ENCODE measurements around the gene GALNT16. TPM values are rescaled to one million over a fixed set of nuclear protein-coding genes. Genes with fewer than 3 reads are reported as not detected.

GALNT16 gene
- polyA plus RNA-seq, 3 donors = 0.01 TPM; not detected in 2

- no peak for DNase-seq
- Mint-ChIP-seq H3K36me3 (peaks cover 8 to 16% of the 10 kb centered on the region in 2 donors), H3K4me1 (peaks cover 41% of the 10 kb centered on the region), H3K9me3 (peaks cover 0 to 2% (median 0%) of the 10 kb centered on the region in 7 donors), H3K27me3 (ENCODE audit: low read depth in 3 of 3) (peaks cover 0 to 2% (median 0%) of the 10 kb centered on the region in 3 donors), H3K4me3 (no peak overlapping the region), H3K27ac (no peak overlapping the region)
- H3K27ac ChIP-seq (ENCODE audit: low read depth in 1 of 2, low read length in 2 of 2) = no peak overlapping the region
- H3K4me1 ChIP-seq (ENCODE audit: control insufficient read depth in 1 of 2, insufficient read depth in 2 of 2, low read length in 2 of 2) = peaks cover 30 to 36% of the 10 kb centered on the region in 2 donors
- H3K36me3 ChIP-seq (replicated peaks in 1 of 2; ENCODE audit: control insufficient read depth in 1 of 2, insufficient read depth in 2 of 2, low read length in 2 of 2) = peaks cover 0 to 12% of the 10 kb centered on the region in 2 donors
- no peaks in the 10 kb centered on the region for H3K9me3 ChIP-seq (replicated peaks in 1 of 2; ENCODE audit: control insufficient read depth in 1 of 2, insufficient read depth in 1 of 2, low read length in 2 of 2)
- no peak overlapping the region for H3K4me3 ChIP-seq (replicated peaks in 1 of 3; ENCODE audit: low read depth in 2 of 3, low read length in 3 of 3)
- H3K4me2 ChIP-seq (replicated peaks; ENCODE audit: extremely low read depth, low read length, poor library complexity, severe bottlenecking) = no peak overlapping the region
- H4K20me1 ChIP-seq (ENCODE audit: insufficient read depth, low read length) = peaks cover 64% of the 10 kb centered on the region
- H3K9ac ChIP-seq (ENCODE audit: insufficient read depth, low read length, poor library complexity, severe bottlenecking) = no peak overlapping the region
- H3K79me2 ChIP-seq (ENCODE audit: insufficient read depth, low read length) = peaks cover 95% of the 10 kb centered on the region
- WGBS (ENCODE audit: insufficient coverage) = no CpG with 5 or more reads among the region's 5 CpGs
- no peaks in the 10 kb centered on the region for H3K27me3 ChIP-seq (ENCODE audit: control insufficient read depth in 2 of 2, insufficient read depth in 2 of 2, low read length in 2 of 2)
- intact Hi-C loops (cut with micrococcal nuclease) = no loop called here
- no peak for TF ChIP-seq CTCF (IDR thresholded peaks at IDR 0.05)
- no peak overlapping the region for H2AFZ ChIP-seq (ENCODE audit: insufficient read depth, low read depth, low read length, poor library complexity, severe bottlenecking)
These were observed 144.9 kb downstream of the GALNT16 start for GRCh38 chr14:69404883-69405282.

- Mint-ChIP-seq H3K4me1 (peaks cover 32% of the 10 kb centered on the region), H3K9me3 (peaks cover 0 to 2% (median 0%) of the 10 kb centered on the region in 7 donors), H3K36me3 (peaks cover 8 to 12% of the 10 kb centered on the region in 2 donors), H3K27me3 (ENCODE audit: low read depth in 3 of 3) (peaks cover 0 to 2% (median 0%) of the 10 kb centered on the region in 3 donors), H3K27ac (no peak overlapping the region), H3K4me3 (no peak overlapping the region)
- no peak for DNase-seq
- Histone ChIP-seq H3K4me1 (ENCODE audit: control insufficient read depth in 1 of 2, insufficient read depth in 2 of 2, low read length in 2 of 2) (peaks cover 25 to 28% of the 10 kb centered on the region in 2 donors), H3K27ac (ENCODE audit: low read depth in 1 of 2, low read length in 2 of 2) (no peak overlapping the region), H3K4me3 (replicated peaks in 1 of 3; ENCODE audit: low read depth in 2 of 3, low read length in 3 of 3) (no peak overlapping the region), H3K9ac (ENCODE audit: insufficient read depth, low read length, poor library complexity, severe bottlenecking) (no peak overlapping the region), H3K4me2 (replicated peaks; ENCODE audit: extremely low read depth, low read length, poor library complexity, severe bottlenecking) (no peak overlapping the region), H4K20me1 (ENCODE audit: insufficient read depth, low read length) (peaks cover 63% of the 10 kb centered on the region), H3K27me3 (ENCODE audit: control insufficient read depth in 2 of 2, insufficient read depth in 2 of 2, low read length in 2 of 2) (no peaks in the 10 kb centered on the region), H3K79me2 (ENCODE audit: insufficient read depth, low read length) (peaks cover 95% of the 10 kb centered on the region), H2AFZ (ENCODE audit: insufficient read depth, low read depth, low read length, poor library complexity, severe bottlenecking) (no peak overlapping the region), H3K36me3 (replicated peaks in 1 of 2; ENCODE audit: control insufficient read depth in 1 of 2, insufficient read depth in 2 of 2, low read length in 2 of 2) (peaks cover 0 to 12% of the 10 kb centered on the region in 2 donors), H3K9me3 (replicated peaks in 1 of 2; ENCODE audit: control insufficient read depth in 1 of 2, insufficient read depth in 1 of 2, low read length in 2 of 2) (no peaks in the 10 kb centered on the region)
- intact Hi-C loops (cut with micrococcal nuclease) = no loop called here
- TF ChIP-seq CTCF (IDR thresholded peaks at IDR 0.05) = no peak
These were observed 145.8 kb downstream of the GALNT16 start for GRCh38 chr14:69405762-69406161.

Other genes with a start within 250 kb of the GALNT16 start
- 10 to 100 TPM; 22.2 to 55.1 (median 30.6) TPM for gene DCAF5, start 107.0 kb upstream of the GALNT16 start, polyA plus RNA-seq
- 1 to 10 TPM; 2.3 to 4.0 (median 3.1) TPM for gene EXD2, start 68.7 kb upstream of the GALNT16 start, polyA plus RNA-seq
- gene ERH, start 138.1 kb downstream of the GALNT16 start, polyA plus RNA-seq = 10 to 100 TPM; 63.6 to 67.0 (median 64.3) TPM
- gene SLC39A9, start 138.5 kb downstream of the GALNT16 start, polyA plus RNA-seq = 10 to 100 TPM; 28.6 to 44.2 (median 37.6) TPM
- gene PLEKHD1, start 224.6 kb downstream of the GALNT16 start, polyA plus RNA-seq = under 1 TPM in 1 of 3 donors, not detected in 2; 0.09 TPM